OCI-LY1 (cell line): ENCODE data around the gene PIGZ.

Experiments used
- CTCF ChIP-seq: fragments of 200-600 bp; sonication (generic), shearing (Covaris generic); IDR thresholded peaks from 2 replicates; pipeline ENCODE4 v1.5.1; 2017; ENCODE audit warnings: mild to moderate bottlenecking, antibody characterized with exemption, low read length, moderate library complexity, mixed read lengths
- EZH2 ChIP-seq: fragments of 200-600 bp; sonication (generic), shearing (Covaris generic); IDR thresholded peaks from 2 replicates; pipeline ENCODE4 v1.8.0; 2017; ENCODE audit warnings: borderline replicate concordance, mixed run types, mild to moderate bottlenecking, antibody characterized with exemption, low read length, moderate library complexity, mixed read lengths

- no peak for TF ChIP-seq CTCF
- TF ChIP-seq EZH2 = no peak
Observed at GRCh38 chr3:196954832-196955231, 13.8 kb downstream of the PIGZ start.
